Testis (tissue), 3 donors: ENCODE results near the gene FLNB. TPM values are rescaled to one million over a fixed set of nuclear protein-coding genes. Genes with fewer than 3 reads are reported as not detected.

Source experiments
- DNase-seq: peaks from one replicate; pipeline ENCODE4 v3.0.0-alpha.2; 2019
- H3K27ac ChIP-seq, 2 donors: fragments of 200-600 bp; sonication (generic); one replicate each; pipeline ENCODE4 v1.5.1; 2019
- H3K27me3 ChIP-seq: fragments of 200-600 bp; sonication (generic); one replicate; pipeline ENCODE4 v1.5.1; 2019
- H3K36me3 ChIP-seq: fragments of 200-600 bp; sonication (generic); one replicate; pipeline ENCODE4 v1.5.1; 2017; ENCODE audit warnings: low read depth; ENCODE audit errors: missing control alignments
- H3K4me1 ChIP-seq: fragments of 200-600 bp; sonication (generic); one replicate; pipeline ENCODE4 v1.5.1; 2019
- H3K4me3 ChIP-seq, 2 donors: fragments of 200-600 bp; sonication (generic); one replicate each; pipeline ENCODE4 v1.5.1; 2017 to 2019
- H3K9me3 ChIP-seq: fragments of 200-600 bp; sonication (generic); one replicate; pipeline ENCODE4 v1.5.1; 2017
- POLR2A ChIP-seq: fragments of 450-650 bp; IDR thresholded peaks from one replicate; pipeline ENCODE4 v1.6.1; 2017; ENCODE audit warnings: antibody characterized with exemption, mild to moderate bottlenecking, moderate library complexity
- WGBS, 2 donors: methylation state at CpG; one replicate each; pipeline ENCODE4 v1.1.5; 2018; 5-methylcytosine and 5-hydroxymethylcytosine counted together
- intact Hi-C: fragments of 100-400 bp; cut with DNase I; formaldehyde crosslinking; loops from one replicate; pipeline ENCODE4 v1.15.1; 2023; ENCODE audit warnings: low total_unique reads
- polyA plus RNA-seq: library from polyadenylated mRNA; stranded (reverse); fragments of 350-450 nt; fragmentation: Illumina TruSeq; extraction: RNeasy Lipid Tissue Mini Kit (QIAGEN cat#74804); gene quantifications from one replicate; pipeline ENCODE4 v1.2.3, GENCODE V29; 2014; ENCODE audit warnings: low read depth, low replicate concordance; ENCODE audit not compliant: insufficient read depth
- total RNA-seq, 2 donors: library from RNA; depleted of rRNA; stranded (reverse); fragments of >200 nt; gene quantifications; one replicate each; pipeline ENCODE4 v1.2.3, GENCODE V29; 2016
- TF ChIP-seq, protein P1 (sequence below), 3 experiments: fragments of 450-650 bp in 2 of 3; fragments of 200-600 bp in 1 of 3; sonication (generic) in 1 of 3; IDR thresholded peaks; one replicate each; pipeline ENCODE4 v1.5.1; 2016 to 2019; ENCODE audit warnings: antibody characterized with exemption in 3 of 3, mild to moderate bottlenecking in 2 of 3, moderate library complexity in 1 of 3

Gene FLNB
- total and polyA plus RNA-seq, 3 donors from 2014 or later: 105 to 199 (median 166) TPM

DNA sequence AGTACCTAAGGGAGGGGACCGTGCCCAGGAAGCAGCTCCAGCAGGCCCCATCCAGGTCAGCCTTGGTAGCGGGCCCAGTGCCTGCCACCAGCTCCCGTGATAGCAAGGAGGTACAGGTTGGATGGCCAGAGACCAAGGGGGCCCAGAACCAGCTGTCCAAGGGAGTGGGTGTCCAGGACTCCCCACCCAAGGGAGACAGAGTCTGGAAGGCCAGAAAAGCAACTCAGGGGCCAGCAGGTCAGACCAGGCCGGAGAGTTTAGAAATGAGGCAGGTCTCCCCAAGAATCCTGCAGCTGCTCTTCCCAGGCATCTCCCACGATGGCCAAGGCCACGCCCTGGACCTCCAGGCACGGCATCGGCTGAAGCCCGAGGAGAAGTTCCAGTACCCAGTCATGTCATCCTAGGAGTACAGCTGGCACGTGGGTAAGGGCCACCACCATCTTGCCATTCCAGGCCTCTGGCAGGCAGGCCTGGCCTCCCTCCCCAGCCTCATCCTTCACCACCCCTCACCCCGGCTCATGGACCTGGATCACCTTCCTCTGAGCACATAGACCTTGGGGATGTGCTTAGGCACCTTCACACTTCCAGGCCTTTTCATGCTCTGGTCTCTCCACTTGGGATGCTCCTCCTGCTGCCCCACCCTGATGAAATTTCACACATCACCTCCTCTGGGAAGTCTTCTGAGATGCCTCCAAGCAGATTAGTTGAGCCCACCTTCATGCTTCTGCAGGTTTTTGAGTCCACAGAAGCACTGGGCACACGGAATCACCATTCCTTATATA lies 172.1 kb downstream of the FLNB start:
- intact Hi-C loops: loop anchor here (5.0 kb wide), 1 partner anchor 122 kb away; no protein-coding TSS in a partner anchor
- Histone ChIP-seq H3K4me1 (peaks cover 20% of the 10 kb centered on the region), H3K27me3 (no peaks in the 10 kb centered on the region), H3K9me3 (no peaks in the 10 kb centered on the region), H3K27ac (no peak overlapping the region), H3K36me3 (no peaks in the 10 kb centered on the region), H3K4me3 (no peak overlapping the region)
- DNase-seq: no peak
- TF ChIP-seq, protein P1, sequence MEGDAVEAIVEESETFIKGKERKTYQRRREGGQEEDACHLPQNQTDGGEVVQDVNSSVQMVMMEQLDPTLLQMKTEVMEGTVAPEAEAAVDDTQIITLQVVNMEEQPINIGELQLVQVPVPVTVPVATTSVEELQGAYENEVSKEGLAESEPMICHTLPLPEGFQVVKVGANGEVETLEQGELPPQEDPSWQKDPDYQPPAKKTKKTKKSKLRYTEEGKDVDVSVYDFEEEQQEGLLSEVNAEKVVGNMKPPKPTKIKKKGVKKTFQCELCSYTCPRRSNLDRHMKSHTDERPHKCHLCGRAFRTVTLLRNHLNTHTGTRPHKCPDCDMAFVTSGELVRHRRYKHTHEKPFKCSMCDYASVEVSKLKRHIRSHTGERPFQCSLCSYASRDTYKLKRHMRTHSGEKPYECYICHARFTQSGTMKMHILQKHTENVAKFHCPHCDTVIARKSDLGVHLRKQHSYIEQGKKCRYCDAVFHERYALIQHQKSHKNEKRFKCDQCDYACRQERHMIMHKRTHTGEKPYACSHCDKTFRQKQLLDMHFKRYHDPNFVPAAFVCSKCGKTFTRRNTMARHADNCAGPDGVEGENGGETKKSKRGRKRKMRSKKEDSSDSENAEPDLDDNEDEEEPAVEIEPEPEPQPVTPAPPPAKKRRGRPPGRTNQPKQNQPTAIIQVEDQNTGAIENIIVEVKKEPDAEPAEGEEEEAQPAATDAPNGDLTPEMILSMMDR (IDR thresholded peaks at IDR 0.05): no peak
- TF ChIP-seq POLR2A: no peak
- WGBS, 2 donors: 55 to 63% methylated on average over 8 to 12 of the region's 12 CpGs

DNA sequence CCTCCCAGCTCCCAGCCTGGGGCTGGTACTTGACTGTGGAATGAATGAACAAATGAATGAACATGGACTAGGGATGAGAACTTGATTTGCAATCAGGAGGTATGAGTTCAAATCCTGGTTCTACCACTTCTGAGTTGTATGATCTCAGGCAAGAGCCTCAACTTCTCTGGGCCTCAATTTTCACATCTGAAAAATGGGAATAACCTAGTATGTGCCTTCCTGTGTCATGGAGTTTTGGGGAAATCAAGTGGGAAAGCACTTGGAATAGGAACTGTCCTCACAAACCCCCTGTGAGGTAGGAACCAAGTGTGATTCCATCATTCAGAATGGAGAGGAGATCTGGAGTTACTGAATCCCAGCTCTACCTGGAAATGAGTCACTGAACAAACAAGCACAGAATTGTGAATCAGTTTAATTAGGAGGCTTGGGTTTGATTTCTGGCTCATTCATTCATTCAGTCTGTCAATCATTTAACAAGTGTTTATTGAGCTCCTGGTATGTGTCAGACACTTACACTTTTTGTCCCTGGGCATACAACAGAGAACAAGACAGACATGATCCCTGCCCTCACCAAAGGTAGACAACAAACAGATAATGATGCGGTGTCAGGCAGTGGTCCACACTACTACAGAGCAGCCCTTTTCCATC lies 172.8 kb downstream of the FLNB start:
- TF ChIP-seq, protein P1 (IDR thresholded peaks at IDR 0.05): no peak
- TF ChIP-seq POLR2A: no peak
- intact Hi-C loops: loop anchor here (5.0 kb wide), 1 partner anchor 121 kb away; no protein-coding TSS in a partner anchor

DNA sequence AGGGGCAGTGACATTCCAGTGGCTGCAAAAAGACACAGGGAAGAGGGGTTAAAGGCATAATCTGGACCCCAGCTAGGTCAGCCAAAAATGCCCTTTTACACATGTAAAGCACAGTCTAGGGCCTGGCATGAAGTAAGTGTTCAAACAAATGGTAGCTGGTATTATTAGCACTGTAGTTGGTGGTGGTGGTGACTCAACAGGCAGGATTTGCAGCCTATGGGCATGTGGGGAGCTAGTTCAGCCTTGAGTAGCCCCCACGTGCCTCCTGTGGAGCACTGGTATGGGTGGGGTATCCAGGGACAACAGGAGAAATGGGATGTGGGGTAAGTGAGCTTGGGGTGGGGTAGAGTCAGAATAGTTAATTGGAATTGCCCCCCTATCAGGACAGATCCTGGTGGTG lies 175.0 kb downstream of the FLNB start:
- WGBS, 2 donors: 96 to 100% methylated on average over 1 of the region's 1 CpG

More for the DNA sequence above, 172.8 kb downstream of the FLNB start:
- WGBS, 2 donors: 95 to 100% methylated on average over 1 of the region's 1 CpG
- DNase-seq: no peak
- Histone ChIP-seq H3K27ac (no peak overlapping the region), H3K9me3 (no peaks in the 10 kb centered on the region), H3K27me3 (no peaks in the 10 kb centered on the region), H3K4me3 (no peak overlapping the region), H3K36me3 (no peaks in the 10 kb centered on the region), H3K4me1 (peaks cover 12% of the 10 kb centered on the region)

DNA sequence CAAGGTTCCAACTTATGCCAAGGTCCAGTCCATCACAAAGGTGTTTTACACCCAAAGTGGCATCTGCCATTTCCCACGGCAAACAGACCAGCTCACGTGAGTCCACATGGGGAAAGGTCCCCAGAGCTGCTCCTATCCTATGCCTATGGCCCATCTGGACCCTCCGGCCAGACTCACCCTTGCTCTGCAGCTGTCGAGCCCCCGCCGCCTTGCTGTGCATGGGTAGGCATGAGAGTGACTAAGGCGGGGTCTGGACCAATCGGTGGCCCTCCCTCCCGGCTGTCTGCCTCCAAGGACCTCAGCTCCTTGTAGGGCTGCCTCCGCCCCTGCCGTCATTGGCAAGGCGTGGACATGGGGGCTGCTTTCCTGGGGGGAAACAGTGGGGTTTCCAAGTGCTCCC lies 175.7 kb downstream of the FLNB start:
- Histone ChIP-seq H3K36me3 (no peaks in the 10 kb centered on the region), H3K27me3 (no peaks in the 10 kb centered on the region), H3K27ac (no peak overlapping the region), H3K4me3 (no peak overlapping the region), H3K9me3 (no peaks in the 10 kb centered on the region), H3K4me1 (peaks cover 5% of the 10 kb centered on the region)
- TF ChIP-seq, protein P1 (IDR thresholded peaks at IDR 0.05): no peak
- no peak for TF ChIP-seq POLR2A
- intact Hi-C loops: loop anchor here (5.0 kb wide), 1 partner anchor 118 kb away; no protein-coding TSS in a partner anchor
- no peak for DNase-seq
- WGBS, 2 donors: 90 to 93% methylated on average over 2 to 12 of the region's 12 CpGs

More for the DNA sequence above, 175.0 kb downstream of the FLNB start:
- peaks cover 5% of the 10 kb centered on the region for H3K4me1 ChIP-seq
- H3K36me3 ChIP-seq: no peaks in the 10 kb centered on the region
- no peaks in the 10 kb centered on the region for H3K27me3 ChIP-seq
- intact Hi-C loops: loop anchor here (5.0 kb wide), 1 partner anchor 119 kb away; no protein-coding TSS in a partner anchor
- no peak overlapping the region for H3K4me3 ChIP-seq
- no peak for DNase-seq
- H3K27ac ChIP-seq: no peak overlapping the region
- H3K9me3 ChIP-seq: no peaks in the 10 kb centered on the region
- no peak for TF ChIP-seq POLR2A
- TF ChIP-seq, protein P1 (IDR thresholded peaks at IDR 0.05): no peak
